ENCODE data around the gene CHRNB2.

The CHRNB2 gene

DNA sequence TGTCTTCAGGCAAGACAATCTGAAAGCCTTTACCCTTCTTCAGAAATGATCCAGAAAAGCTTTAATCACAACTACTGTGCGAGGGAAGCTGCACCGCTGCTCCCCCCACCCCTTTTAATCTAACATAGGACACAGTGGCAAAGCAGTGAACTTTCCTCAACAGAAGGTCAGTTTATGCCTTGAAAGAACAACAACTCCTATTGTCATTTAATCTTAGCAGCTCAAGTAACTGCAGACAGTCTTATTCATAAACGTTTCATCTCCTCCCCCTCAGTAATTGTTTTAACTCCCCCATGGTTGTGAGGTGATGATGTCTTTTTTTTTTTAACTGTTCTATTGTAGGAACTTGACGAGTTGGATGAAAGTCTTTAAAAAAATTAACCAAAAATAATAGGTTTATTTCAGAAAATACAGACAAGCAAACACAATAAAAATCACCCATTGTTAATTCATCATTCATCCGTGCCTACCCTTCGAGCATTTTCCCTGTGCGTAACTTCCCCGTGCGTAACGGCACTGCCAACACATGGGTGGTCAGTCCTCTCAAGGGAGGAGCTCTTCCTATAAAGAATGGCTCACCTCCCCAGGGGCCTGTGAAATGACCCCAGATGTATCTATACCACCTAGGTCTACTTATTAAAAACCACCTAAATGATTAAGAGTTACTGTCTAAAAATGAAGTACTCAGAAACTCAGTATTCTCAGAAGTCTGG is 43.7 kb downstream of the CHRNB2 start:
- DNase-seq (ENCODE audit: low spot score): no peak

DNA sequence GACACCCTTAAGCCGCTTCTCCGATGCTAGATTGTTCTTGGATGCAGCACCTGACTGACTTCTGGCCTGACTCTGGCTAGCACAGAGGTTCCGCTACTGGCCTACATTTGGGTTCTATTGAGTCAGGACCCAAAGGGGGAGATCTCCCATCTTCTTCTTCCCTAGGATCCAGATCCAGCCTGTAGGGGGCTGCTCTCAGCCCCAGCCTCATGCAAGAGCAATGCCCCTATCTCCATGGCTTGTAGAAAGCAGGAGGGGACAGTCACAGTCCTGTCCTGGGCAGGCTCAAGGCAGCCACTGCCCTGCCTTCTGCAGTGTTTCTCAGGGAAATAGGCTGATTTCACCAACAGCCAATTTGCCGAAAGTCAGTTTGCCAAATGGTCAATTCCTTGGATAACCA is 46.7 kb downstream of the CHRNB2 start:
- DNase-seq (ENCODE audit: low spot score): no peak

DNA sequence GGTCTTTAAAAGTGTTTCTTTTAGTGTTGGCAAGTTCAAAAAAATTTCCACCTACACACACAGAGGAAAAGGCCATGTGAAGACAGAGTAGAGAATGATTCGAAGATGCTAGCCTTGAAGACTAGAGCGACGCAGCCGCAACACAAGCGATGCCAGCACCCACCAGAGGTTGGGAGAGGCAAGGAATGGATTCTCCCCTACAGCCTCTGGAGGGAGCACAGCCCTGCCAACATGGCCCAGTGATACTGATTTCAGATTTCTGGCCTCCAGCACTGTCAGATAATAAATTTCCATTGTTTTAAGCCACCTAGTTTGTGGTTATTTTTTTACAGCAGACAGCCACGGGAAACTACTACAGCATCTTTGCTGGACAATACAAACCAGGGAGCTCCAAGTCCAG is 47.3 kb downstream of the CHRNB2 start:
- no peak for DNase-seq (ENCODE audit: low spot score)

DNA sequence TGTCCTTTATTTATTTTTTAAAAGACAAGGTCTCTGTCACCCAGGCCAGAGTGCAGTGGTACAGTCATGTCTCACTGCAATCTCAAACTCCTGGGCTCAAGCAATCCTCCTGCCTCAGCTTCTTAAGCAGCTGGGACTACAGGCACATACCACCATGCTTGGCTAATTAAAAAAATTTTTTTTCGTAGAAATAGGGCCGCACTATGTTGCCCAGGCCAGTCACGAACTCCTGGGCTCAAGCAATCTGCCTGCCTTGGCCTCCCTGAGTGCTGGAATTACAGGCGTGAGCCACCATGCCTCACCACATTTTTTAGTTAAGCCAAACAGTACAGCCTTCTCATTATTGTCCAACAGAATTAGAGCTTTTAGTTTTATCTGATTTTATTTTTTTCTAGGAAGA is 47.8 kb downstream of the CHRNB2 start:
- no peak for DNase-seq (ENCODE audit: low spot score)

DNA sequence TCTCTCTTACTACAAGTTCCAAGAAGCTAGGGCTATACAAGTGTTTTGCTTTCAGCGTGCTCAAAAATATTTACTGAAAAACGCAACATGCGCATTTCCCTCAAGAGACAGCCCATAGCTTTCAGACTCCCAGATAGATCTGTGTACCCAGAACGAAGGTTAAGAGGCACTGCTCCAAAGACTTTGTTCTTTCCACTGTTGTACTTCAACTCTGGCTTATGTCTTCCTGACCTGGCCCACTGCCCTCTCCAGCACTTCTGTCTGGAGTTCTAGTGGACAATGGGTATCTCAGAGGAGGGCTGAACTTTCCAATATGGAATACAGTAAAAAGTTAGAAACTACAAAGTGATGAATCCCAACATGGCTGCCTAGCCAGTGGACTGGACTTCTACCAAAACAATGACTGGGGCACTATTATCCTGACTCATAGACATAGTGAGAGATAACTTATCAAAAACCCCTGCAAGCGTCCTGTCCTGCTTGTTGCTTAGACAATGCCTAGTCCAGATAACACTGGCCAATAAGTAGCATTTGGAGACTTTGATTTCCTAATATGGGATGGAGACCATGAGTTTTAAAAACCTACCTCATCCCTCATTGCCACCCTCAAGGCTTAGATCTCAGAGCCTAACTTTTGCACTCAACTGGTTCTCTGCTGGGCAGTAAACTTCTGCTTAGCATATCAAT is 49.2 kb downstream of the CHRNB2 start:
- DNase-seq (ENCODE audit: low spot score): no peak

DNA sequence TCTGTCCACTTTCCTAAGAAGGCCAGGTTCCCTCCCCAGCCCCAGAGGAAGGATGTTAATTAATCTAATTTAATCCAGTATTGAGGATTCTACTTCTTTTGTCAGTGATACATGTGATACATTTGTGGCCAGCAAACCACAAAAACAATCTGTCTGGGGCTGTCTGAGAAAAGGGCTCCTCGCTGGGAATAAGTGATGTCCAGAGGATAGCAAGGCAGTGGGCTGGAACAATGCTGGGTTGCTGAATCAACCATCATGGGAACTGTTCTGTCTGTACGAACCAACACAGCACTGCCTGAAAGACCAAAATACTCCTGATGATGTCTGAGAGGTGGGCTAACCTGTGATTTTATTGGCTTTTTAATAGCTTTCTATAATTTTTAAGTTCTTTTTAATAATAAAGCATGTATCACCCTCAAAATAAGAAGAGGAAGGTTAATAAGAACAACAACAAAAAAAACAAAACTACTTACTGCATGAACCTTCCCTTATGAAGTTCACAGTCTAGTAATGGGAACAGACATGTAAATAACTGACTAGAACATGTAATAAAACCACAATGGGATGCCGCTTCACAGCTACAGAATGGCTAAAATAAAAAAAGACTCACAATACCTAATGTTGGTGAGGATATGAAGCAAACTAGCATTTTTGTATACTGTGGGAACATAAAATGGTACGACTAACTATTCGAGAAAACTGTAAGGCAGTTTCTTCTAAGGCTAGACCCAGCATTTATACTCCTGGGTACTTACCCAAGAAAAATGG is 51.8 kb downstream of the CHRNB2 start:
- DNase-seq (ENCODE audit: low spot score): no peak

DNA sequence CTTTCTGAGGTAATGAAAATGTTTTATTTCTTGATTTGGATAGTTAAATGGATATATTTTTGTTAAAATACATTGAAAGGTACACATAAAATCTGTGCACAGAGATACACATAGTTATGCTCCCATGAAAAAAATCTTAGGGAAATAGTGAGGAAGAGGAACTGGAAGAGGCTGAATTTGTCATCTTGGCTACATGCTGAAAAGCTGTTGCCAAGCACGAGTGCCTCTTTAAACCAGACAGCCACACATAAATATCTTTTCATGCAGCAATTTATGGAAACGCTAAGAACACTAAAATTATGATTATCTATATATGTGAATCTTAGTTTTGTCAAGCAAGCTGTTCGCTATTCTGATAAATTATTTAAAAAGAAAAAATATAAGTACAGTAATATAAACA is 53.2 kb downstream of the CHRNB2 start:
- no peak for DNase-seq (ENCODE audit: low spot score)

DNA sequence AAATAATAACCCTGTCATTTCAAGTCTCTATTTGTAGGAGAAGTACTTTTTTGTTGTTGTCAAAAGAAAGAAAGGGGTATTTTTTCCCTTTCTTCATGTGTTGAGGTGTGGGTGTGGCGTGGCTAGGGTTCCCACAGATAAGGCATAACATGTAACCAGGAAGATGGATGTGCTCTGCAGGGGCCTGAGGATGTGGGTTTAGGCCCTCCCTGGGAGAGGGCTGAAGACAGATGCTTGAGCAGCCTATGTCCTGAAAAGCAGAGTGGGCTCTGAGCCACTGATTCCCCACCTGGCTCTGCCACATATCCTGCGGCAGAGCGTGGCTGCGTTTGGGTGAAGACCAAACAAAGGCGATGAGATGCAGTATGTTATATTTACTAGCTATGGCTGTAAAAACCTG is 54.3 kb downstream of the CHRNB2 start:
- no peak for DNase-seq (ENCODE audit: low spot score)

DNA sequence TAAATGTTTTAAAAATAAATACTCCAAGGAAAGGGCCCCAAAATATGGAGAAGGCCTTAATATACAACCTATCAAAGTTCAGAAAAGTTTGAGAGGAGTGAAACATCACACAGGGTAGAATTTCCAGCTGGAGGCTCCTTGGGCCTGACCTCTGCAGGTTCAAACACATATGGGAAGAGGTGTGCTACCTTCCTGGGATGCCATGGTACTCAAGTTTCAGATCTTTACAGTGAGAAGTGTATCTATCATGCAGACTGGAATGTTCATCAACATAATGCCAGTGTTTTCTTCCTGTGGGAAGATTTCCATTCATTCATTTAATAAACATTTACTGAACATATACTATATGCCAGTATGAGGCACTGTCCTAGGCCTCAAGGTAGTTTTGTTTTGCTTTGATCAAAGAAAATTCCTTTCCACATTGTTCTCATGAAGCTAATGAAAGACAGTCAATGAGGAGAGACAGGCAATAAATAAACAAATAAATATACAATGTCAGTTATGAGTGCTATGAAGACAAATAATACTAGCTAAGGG is 55.0 kb downstream of the CHRNB2 start:
- DNase-seq (ENCODE audit: low spot score): no peak

DNA sequence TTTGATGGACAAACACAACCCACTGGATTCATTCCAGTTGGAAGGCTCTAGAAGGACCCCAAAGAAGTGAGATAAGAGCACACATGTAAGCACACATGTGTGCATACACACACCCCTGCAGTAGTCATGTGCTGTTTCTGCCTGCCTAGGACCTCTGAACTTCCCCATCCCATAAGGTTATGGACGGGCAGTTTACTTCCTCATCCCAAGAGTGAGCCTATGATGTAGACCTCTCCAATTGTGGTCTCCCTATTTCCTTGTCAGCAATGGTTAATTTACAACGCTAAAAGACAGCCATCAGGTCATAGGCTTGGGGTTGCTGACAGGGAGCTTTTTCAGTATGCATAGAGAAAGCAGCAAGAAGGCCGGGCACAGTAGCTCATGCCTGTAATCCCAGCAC is 55.8 kb downstream of the CHRNB2 start:
- DNase-seq (ENCODE audit: low spot score): no peak

DNA sequence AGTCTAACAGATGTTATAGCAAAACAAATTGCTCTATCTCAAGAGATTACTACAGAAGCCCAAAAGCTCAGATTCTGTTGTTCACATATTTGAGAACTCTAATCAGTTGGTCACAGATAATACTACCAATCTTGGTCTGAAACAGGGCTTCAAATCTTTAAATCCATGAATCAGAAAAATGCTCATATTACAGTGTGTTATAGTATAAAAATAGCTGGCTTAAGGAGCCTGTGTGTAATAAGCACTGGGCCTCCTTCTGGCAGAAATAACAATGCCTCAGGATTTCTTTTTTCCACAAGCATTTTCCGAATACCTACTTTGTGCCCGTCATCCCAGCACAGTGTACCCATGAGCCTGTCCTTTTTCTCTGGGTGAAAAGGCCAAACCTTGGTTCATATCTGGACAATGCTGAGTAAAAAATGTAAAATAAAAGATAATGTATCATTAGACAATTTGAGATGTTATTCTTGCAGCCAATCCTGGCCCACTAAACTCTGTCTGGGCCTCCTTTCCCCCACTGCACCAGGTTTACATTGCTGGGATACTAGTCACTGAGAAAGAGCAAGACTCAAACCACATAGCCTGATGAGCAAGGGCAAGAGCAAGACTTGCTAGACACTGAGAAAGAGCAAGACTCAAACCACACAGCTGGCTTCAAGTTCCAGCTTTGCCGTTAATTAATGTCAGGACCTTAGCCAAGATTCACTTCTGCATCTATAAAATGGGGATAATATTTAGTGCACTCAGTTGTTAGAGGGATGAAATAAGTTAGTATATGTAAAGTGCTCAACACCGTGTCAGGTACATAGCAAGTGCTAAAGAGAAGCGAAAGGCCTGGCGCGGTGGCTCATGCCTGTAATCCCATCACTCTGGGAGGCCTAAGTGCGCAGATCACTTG is 57.4 kb downstream of the CHRNB2 start:
- DNase-seq (ENCODE audit: low spot score): peak; percentile 81

DNA sequence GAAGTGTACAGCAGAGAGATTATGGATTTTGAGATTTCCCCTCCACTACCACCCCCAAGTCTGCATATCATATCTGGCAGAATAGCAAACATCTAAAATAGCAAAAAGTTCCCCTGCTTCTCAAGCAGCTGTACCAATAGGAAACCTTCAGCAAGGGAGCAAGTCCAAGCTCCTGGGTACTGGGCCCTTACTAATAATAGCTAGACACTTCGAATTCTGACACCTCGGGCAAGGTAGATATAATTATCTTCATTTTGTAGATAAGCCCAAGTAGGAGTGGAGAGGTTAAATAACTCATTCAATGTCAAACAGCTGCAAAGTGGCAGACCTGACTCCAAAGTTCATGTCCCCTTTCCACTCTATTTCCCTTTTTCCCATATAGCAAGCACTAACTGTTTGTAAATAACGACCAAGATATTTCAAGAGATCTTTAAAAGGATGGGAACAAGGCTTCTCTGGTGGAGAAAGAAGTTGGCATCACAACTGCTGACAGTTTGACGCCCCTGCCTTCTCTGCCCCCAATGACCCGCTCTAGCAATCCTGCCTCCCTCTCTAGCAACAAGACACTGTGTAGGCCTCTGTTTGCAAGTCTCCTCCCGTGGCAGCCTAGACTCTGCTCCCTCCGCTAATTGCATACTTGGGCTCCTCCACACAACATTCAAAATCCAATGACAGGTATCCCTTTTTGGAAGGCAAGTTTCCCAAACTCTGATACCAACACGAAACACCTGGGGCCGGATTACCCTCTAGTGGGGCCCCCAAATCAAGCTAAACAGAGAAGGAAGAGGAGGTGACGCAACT is 59.1 kb downstream of the CHRNB2 start:
- no peak for DNase-seq (ENCODE audit: low spot score)

DNA sequence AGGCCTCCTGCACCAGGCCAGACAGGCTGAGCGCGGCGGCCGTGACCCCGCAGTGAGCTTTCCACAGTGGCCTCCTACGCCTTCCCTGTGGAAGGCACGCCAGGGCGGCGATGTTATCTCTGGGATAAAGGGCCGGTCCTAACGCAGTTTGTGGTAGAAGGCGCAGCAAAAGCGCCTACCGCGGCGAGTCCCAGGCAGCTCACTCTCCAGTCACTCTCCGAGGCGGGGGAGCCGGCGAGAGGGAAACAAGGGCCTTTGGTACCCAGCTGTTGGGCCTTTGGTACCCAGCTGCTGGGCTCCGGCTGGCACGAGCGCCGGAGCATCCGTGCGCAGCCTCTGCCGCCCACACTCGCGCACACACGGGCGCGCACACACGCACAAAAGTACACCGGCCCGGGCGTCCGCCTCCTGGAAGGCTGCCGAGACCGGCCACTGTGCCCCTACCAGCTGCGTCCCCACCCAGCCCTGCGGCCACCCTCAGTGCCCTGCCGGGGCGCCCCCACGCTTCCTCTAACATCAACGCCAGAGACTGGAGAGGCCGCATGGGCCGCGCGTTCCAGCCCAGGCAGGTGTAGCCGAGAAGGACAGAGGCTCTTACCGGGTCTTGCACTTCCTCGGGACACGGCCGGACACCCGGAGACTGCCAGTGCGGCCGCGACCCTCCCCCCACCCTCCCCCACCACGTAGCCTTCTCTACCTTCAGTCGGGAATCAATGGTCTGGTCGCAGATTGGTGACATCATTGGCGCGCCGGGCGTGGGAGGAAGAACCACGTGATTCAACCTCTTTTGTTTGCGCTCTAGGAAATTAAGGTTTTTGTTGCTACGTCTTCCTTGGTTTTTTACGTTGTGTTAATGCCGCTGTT is 59.9 kb downstream of the CHRNB2 start:
- DNase-seq (ENCODE audit: low spot score): peak; percentile 87

DNA sequence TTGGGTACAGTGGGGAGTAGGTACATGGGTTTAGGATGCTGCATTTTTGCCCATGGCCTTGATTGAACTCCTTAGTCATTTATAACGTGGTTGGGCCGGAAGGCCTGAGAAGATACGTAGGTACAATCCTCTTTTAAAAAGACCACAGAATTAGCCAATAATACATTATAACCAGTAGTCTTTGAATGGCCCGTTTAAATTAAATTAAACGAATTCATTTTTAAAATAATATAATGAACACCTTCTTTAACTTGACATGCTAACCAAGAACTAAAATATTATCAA is 60.5 kb downstream of the CHRNB2 start:
- DNase-seq (ENCODE audit: low spot score): no peak

DNA sequence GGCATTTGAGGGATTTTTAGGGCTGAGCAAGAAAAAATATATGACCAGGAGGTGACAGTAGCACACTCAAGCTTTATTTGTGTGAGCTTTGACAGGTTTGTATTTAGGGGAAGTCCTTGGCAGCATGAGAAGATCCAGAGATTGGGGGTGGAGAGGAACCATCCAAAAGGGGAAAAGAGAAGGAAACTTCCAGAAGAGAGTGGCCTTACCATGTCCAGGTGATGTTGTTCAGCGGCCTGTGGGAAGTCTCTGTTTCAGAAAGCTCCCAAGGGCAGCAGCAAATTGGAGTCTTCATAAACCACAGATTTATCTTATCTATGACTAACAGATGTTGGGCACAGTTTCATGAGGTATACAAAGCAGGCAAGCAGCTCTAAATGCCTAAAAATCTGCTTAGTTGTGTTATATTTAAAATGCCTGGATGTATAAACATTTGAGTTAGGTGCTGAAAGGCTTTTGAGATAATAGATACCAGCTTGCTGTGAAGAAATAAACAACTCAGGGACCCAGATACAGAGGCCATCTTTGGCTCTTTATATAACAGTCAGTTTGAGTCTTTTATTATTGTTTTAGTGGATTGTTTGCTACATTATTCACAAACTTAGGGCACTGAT is 61.6 kb downstream of the CHRNB2 start:
- no peak for DNase-seq (ENCODE audit: low spot score)
